HepG2 (cell line): ENCODE results near the gene EYA3. TPM values are rescaled to one million over a fixed set of nuclear protein-coding genes. Genes with fewer than 3 reads are reported as not detected.

Experiments
- ATAC-seq: fragments of 200-7000 bp; cut with Tn5 transposase; 3 replicates; pipeline ENCODE4 v1.9.1; 2020; ENCODE audit warnings: mild to moderate bottlenecking, moderate library complexity
- BruUV-seq: library from RNA; stranded (reverse); fragments of 400-500 nt; replicated peaks from 2 replicates; lab custom pipeline; 2021; lab: Mats Ljungman, UMichigan
- CTCF ChIA-PET: fragments of 300-600 bp; formaldehyde crosslinking; extraction: SDS; loops from one replicate; lab custom pipeline; 2021; ENCODE audit warnings: low total read pairs, inconsistent platforms, low intra/inter-chr PET ratio; lab: Yijun Ruan, JAX
- POLR2A ChIA-PET: fragments of 350-600 bp; sonication (Branson Sonifier 250); formaldehyde crosslinking; loops from one replicate; lab custom pipeline; 2020; ENCODE audit warnings: antibody characterized with exemption, inconsistent platforms; lab: Yijun Ruan, JAX
- DNase-seq: peaks from one replicate; pipeline ENCODE4 v3.0.0-alpha.2; 2015; ENCODE audit warnings: low spot score
- FAIRE-seq: peaks from 3 replicates; lab custom pipeline; 2011; peaks lifted over from hg19 to GRCh38; lab: Jason Lieb, UNC
- H2AFZ ChIP-seq: one replicate; pipeline ENCODE4 v1.6.1; 2011; ENCODE audit warnings: low read length, inconsistent platforms
- H3K27ac ChIP-seq: fragments of 300-600 bp; 3 replicates; pipeline ENCODE4 v1.8.0; 2011; ENCODE audit warnings: mixed run types, mild to moderate bottlenecking, mixed read lengths, low read length, inconsistent platforms; ENCODE audit not compliant: insufficient read depth; ENCODE audit errors: extremely low read length
- H3K27me3 ChIP-seq, 2 experiments: fragments of 200-600 bp in 1 of 2; 2 replicates in 1 of 2; 3 replicates in 1 of 2; pipeline versions ENCODE4 v1.6.0 to v1.8.0; 2011; ENCODE audit warnings: low read length in 2 of 2, mild to moderate bottlenecking in 2 of 2, moderate library complexity in 2 of 2, inconsistent platforms in 1 of 2; ENCODE audit not compliant: insufficient read depth in 2 of 2, control insufficient read depth in 1 of 2
- H3K36me3 ChIP-seq, 2 experiments: fragments of 200-600 bp in 1 of 2; replicated peaks in 1 of 2; 2 replicates in 1 of 2; 3 replicates in 1 of 2; pipeline versions ENCODE4 v1.5.1 to v1.8.0; 2011; ENCODE audit warnings: low read length in 2 of 2, inconsistent platforms in 1 of 2; ENCODE audit not compliant: insufficient read depth in 2 of 2, control insufficient read depth in 1 of 2
- H3K4me1 ChIP-seq: 2 replicates; pipeline ENCODE4 v1.5.1; 2012; ENCODE audit warnings: low read length, inconsistent platforms; ENCODE audit not compliant: insufficient read depth
- H3K4me2 ChIP-seq: 2 replicates; pipeline ENCODE4 v1.6.0; 2011; ENCODE audit warnings: low read depth, low read length, inconsistent platforms
- H3K4me3 ChIP-seq, 3 experiments: fragments of 200-600 bp in 1 of 3; sonication (generic), shearing (Covaris generic) in 1 of 3; replicated peaks in 1 of 3; 2 replicates each; pipeline ENCODE4 v1.5.1; 2011 to 2016; ENCODE audit warnings: low read length in 3 of 3, inconsistent platforms in 2 of 3, low read depth in 2 of 3, mild to moderate bottlenecking in 2 of 3, control low read depth in 1 of 3, mixed read lengths in 1 of 3; ENCODE audit not compliant: insufficient read depth in 1 of 3
- H3K79me2 ChIP-seq: one replicate; pipeline ENCODE4 v1.6.1; 2011; ENCODE audit warnings: low read length, inconsistent platforms; ENCODE audit not compliant: insufficient read depth
- H3K9ac ChIP-seq: 2 replicates; pipeline ENCODE4 v1.6.0; 2011; ENCODE audit warnings: mild to moderate bottlenecking, low read depth, low read length, inconsistent platforms; ENCODE audit not compliant: insufficient read depth
- H3K9me3 ChIP-seq: 2 replicates; pipeline ENCODE4 v1.5.1; 2012; ENCODE audit warnings: mild to moderate bottlenecking, low read length
- H4K20me1 ChIP-seq: 2 replicates; pipeline ENCODE4 v1.6.0; 2011; ENCODE audit warnings: inconsistent platforms, mild to moderate bottlenecking, low read length, moderate library complexity; ENCODE audit not compliant: insufficient read depth
- GMEB2 ChIP-seq: IDR thresholded peaks from 2 replicates; pipeline ENCODE4 v1.6.1; 2016; ENCODE audit warnings: missing biosample characterization, missing genetic modification reagents, low read depth
- HNF1B ChIP-seq: sonication (generic); formaldehyde crosslinking; IDR thresholded peaks from 2 replicates; pipeline ENCODE4 v1.5.1; 2020; ENCODE audit warnings: mild to moderate bottlenecking, moderate library complexity, missing genetic modification reagents
- MTERF4 ChIP-seq: sonication (generic); formaldehyde crosslinking; IDR thresholded peaks from 2 replicates; pipeline ENCODE4 v1.8.0; 2023; ENCODE audit warnings: mild to moderate bottlenecking, missing genetic modification reagents
- POLR2A ChIP-seq, 2 experiments: IDR thresholded peaks; 2 replicates each; pipeline ENCODE4 v1.6.1; 2011; ENCODE audit warnings: low read depth in 2 of 2, low read length in 2 of 2, mild to moderate bottlenecking in 1 of 2, moderate library complexity in 1 of 2; ENCODE audit not compliant: insufficient read depth in 1 of 2
- RFXAP ChIP-seq: sonication (generic); formaldehyde crosslinking; IDR thresholded peaks from 2 replicates; pipeline ENCODE4 v1.4.0; 2020; ENCODE audit warnings: missing genetic modification reagents, borderline replicate concordance
- ZNF484 ChIP-seq: sonication (generic); formaldehyde crosslinking; IDR thresholded peaks from 2 replicates; pipeline ENCODE4 v1.5.1; 2020; ENCODE audit warnings: mild to moderate bottlenecking, low read depth, missing genetic modification reagents, borderline replicate concordance
- ZNF546 ChIP-seq: sonication (generic); formaldehyde crosslinking; conservative IDR thresholded peaks from 2 replicates; pipeline ENCODE4 v1.8.1; 2023; ENCODE audit warnings: mild to moderate bottlenecking, missing genetic modification reagents
- ZNF646 ChIP-seq: sonication (generic); formaldehyde crosslinking; IDR thresholded peaks from 2 replicates; pipeline ENCODE4 v1.9.0; 2021; ENCODE audit warnings: mild to moderate bottlenecking, missing genetic modification reagents
- ZXDC ChIP-seq: sonication (generic); formaldehyde crosslinking; IDR thresholded peaks from 2 replicates; pipeline ENCODE4 v1.5.0; 2020; ENCODE audit warnings: mild to moderate bottlenecking, missing genetic modification reagents
- WGBS: methylation state at CpG from one replicate; pipeline ENCODE4 v1.1.6; 2017; ENCODE audit warnings: low lambda C conversion rate; 5-methylcytosine and 5-hydroxymethylcytosine counted together
- in situ Hi-C: cut with HindIII; loops from 2 replicates; pipeline ENCODE4 v1.10.0; 2017; ENCODE audit warnings: low pct_unique_long_range_greater_than_20kb; ENCODE audit not compliant: extremely low pct_ligation_motif_present
- intact Hi-C: fragments of 100-400 bp; cut with micrococcal nuclease; formaldehyde crosslinking; loops from one replicate; pipeline ENCODE4 v1.10.0; 2022; ENCODE audit not compliant: unreplicated experiment
- polyA plus RNA-seq, 8 experiments: library from polyadenylated mRNA; depleted of rRNA in 3 of 8; stranded (reverse) in 7 of 8; unstranded in 1 of 8; fragments of >200 nt; fragmentation: Illumina TruSeq in 4 of 8; extraction: Trizol in 4 of 8; gene quantifications; 2 replicates each; pipeline versions ENCODE4 v1.2.1 to v1.2.3, GENCODE V29; 2011 to 2016; ENCODE audit warnings: low read depth in 4 of 8, missing spikeins in 1 of 8, mixed read lengths in 1 of 8; ENCODE audit not compliant: insufficient read depth in 1 of 8
- total RNA-seq, 5 experiments: library from RNA; depleted of rRNA; stranded (reverse); fragments of >200 nt; fragmentation: Illumina TruSeq; extraction: Trizol; gene quantifications; 2 replicates each; pipeline ENCODE4 v1.2.3, GENCODE V29; 2016; ENCODE audit warnings: low read depth in 1 of 5

Gene EYA3
- total and polyA plus RNA-seq, 2 of the 13 experiments (the other 11 are each of a cell fraction or from before 2014, with no cell fraction given), result 13.9 to 19.7 TPM

GRCh38 chr1:28078262-28078661 is 10.1 kb downstream of the EYA3 start:
- H4K20me1 ChIP-seq, result no peaks in the 10 kb centered on the region
- no peak for FAIRE-seq
- peaks cover 59% of the 10 kb centered on the region for H3K79me2 ChIP-seq

More at GRCh38 chr1:28078262-28078661, 10.1 kb downstream of the EYA3 start:
- Histone ChIP-seq H3K27ac (no peak overlapping the region), H3K4me3 (no peak overlapping the region), H3K27me3 (no peaks in the 10 kb centered on the region), H2AFZ (no peak overlapping the region), H3K4me1 (peaks cover 16% of the 10 kb centered on the region)
- BruUV-seq, result no TSS peak
- no peak for TF ChIP-seq ZXDC (CRISPR knock-in tag)
- TF ChIP-seq RFXAP (CRISPR knock-in tag), result no peak
- TF ChIP-seq HNF1B (CRISPR knock-in tag), result no peak
- no peak for TF ChIP-seq ZNF546 (CRISPR knock-in tag)
- no peak for TF ChIP-seq MTERF4 (CRISPR knock-in tag)
- no peak for TF ChIP-seq ZNF484 (CRISPR knock-in tag)
- no peak for TF ChIP-seq ZNF646
- no peak for TF ChIP-seq POLR2A (IDR thresholded peaks at IDR 0.05; ENCODE audit: insufficient read depth in 1 of 2, low read depth in 2 of 2, low read length in 2 of 2)
- no peak for TF ChIP-seq GMEB2
- TF ChIP-seq, all 625 proteins: peak for 0
- H3K9me3 ChIP-seq, result no peaks in the 10 kb centered on the region
- H3K9ac ChIP-seq, result no peak overlapping the region
- in situ Hi-C loops, result loop anchor here (25.0 kb wide), 1 partner anchor 284 kb away; the partner anchor contains the start of gene PHACTR4
- ATAC-seq (no peak), DNase-seq (no peak)
- H3K36me3 ChIP-seq, result no peaks in the 10 kb centered on the region; a peak in 3 of 5 replicates
- CTCF ChIA-PET, result no interaction called here
- POLR2A ChIA-PET, result interaction anchor here (1.7 to 3.0 kb wide), 2 partner anchors 10 to 11 kb away, joined by 5 to 17 read pairs; partner anchors contain the start of gene EYA3
- WGBS, result 97% methylated on average over 4 of the region's 4 CpGs
- intact Hi-C loops, result no loop called here
- no peak overlapping the region for H3K4me2 ChIP-seq
